ENCODE results near the gene DIP2A.

GRCh38 chr21:46604975-46605766 is 146.5 kb downstream of the DIP2A start, which contains the start of gene S100B:
- TF ChIP-seq POLR2AphosphoS5 (IDR thresholded peaks at IDR 0.05; ENCODE audit: low read depth, low read length), result no peak
- TF ChIP-seq POLR2A (IDR thresholded peaks at IDR 0.05; ENCODE audit: low read depth, low read length), result no peak

All from GM12892 (cell line).